ENCODE data around the gene FAM149A.

Gene FAM149A

GRCh38 chr4:186144198-186144945 is 39.9 kb downstream of the FAM149A start:
- peak overlapping the region; percentile 82 for H3K4me3 Mint-ChIP-seq
- H3K27ac Mint-ChIP-seq, result no peak overlapping the region
- TF ChIP-seq CTCF (IDR thresholded peaks at IDR 0.05), result no peak
- DNase-seq, result peak; percentile 90
- peaks cover 45% of the 10 kb centered on the region for H3K27me3 Mint-ChIP-seq (ENCODE audit: low read depth, poor library complexity)
- no peaks in the 10 kb centered on the region for H3K36me3 Mint-ChIP-seq (ENCODE audit: low read depth)
- peaks cover 17% of the 10 kb centered on the region for H3K4me1 Mint-ChIP-seq
- no peaks in the 10 kb centered on the region for H3K9me3 Mint-ChIP-seq

GRCh38 chr4:186144946-186145569 is 40.6 kb downstream of the FAM149A start:
- peaks cover 45% of the 10 kb centered on the region for H3K27me3 Mint-ChIP-seq (ENCODE audit: low read depth, poor library complexity)
- H3K36me3 Mint-ChIP-seq (ENCODE audit: low read depth), result no peaks in the 10 kb centered on the region
- no peak for TF ChIP-seq CTCF (IDR thresholded peaks at IDR 0.05)
- H3K4me1 Mint-ChIP-seq, result peaks cover 17% of the 10 kb centered on the region
- H3K4me3 Mint-ChIP-seq, result peak overlapping the region; percentile 87
- H3K27ac Mint-ChIP-seq, result no peak overlapping the region
- DNase-seq, result no peak
- no peaks in the 10 kb centered on the region for H3K9me3 Mint-ChIP-seq

GRCh38 chr4:186146458-186146857 is 42.0 kb downstream of the FAM149A start:
- Mint-ChIP-seq H3K4me1 (peaks cover 17% of the 10 kb centered on the region), H3K27ac (no peak overlapping the region), H3K4me3 (no peak overlapping the region), H3K9me3 (no peaks in the 10 kb centered on the region), H3K36me3 (ENCODE audit: low read depth) (no peaks in the 10 kb centered on the region), H3K27me3 (ENCODE audit: low read depth, poor library complexity) (peaks cover 45% of the 10 kb centered on the region)
- no peak for DNase-seq
- TF ChIP-seq CTCF (IDR thresholded peaks at IDR 0.05), result no peak

- Mint-ChIP-seq H3K36me3 (ENCODE audit: low read depth) (no peaks in the 10 kb centered on the region), H3K4me1 (peaks cover 17% of the 10 kb centered on the region), H3K4me3 (no peak overlapping the region), H3K27me3 (ENCODE audit: low read depth, poor library complexity) (peaks cover 34% of the 10 kb centered on the region), H3K9me3 (no peaks in the 10 kb centered on the region), H3K27ac (no peak overlapping the region)
- no peak for TF ChIP-seq CTCF (IDR thresholded peaks at IDR 0.05)
- DNase-seq, result no peak
These were observed 44.0 kb downstream of the FAM149A start for GRCh38 chr4:186148336-186148975.

- Mint-ChIP-seq H3K36me3 (ENCODE audit: low read depth) (peaks cover 4% of the 10 kb centered on the region), H3K4me3 (no peak overlapping the region), H3K27ac (no peak overlapping the region), H3K4me1 (peaks cover 11% of the 10 kb centered on the region), H3K9me3 (no peaks in the 10 kb centered on the region), H3K27me3 (ENCODE audit: low read depth, poor library complexity) (peaks cover 28% of the 10 kb centered on the region)
- DNase-seq, result peak; percentile 53
- peak; percentile 57 for TF ChIP-seq CTCF (IDR thresholded peaks at IDR 0.05)
These were observed 45.4 kb downstream of the FAM149A start for GRCh38 chr4:186149872-186150271.
